Nucleus accumbens (tissue), 56 donors: ENCODE results near the gene FAM98C.

Source experiments
- DNase-seq, 56 donors: peaks; one replicate each; lab custom pipeline; 2025; lab: John Stamatoyannopoulos, UW

The FAM98C gene

DNA sequence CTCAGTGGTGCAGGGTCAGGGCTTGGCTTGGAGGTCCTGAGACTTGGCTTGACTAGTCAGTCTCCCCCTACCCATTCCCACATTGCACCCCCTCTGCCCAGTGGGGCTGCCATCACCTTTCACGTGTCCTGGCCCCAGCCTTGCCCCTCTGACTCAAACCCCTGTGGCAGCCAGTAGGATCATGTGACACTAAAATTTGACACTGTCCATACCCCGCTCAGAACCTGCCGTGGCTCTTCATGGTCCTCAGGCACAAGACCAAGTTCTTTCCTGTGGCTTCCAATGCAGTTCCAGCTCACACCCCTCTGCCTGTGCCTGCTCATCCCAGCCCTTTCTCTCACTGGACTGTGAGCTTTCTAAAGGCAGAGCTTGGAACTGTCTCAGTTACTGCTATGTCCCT lies 26.3 kb upstream of the FAM98C start:
- no peak for DNase-seq

DNA sequence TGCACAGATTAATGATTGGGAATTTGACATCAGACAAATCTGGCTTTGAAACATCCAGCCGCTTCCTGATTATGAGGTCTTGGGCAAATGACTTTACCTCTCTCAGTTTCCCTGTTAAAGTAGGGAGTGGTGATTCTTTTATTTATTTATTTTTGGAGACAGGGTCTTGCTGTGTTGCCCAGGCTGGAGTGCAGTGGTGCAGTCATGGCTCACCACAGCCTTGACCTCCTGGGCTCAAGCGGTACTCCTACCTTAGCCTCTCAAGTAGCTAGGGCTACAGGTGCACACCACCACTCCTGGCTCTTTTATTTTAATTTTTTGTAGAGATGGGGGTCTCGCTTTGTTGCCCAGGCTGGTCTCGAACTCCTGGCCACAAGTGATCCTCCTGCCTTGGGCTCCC lies 25.8 kb upstream of the FAM98C start:
- no peak for DNase-seq

DNA sequence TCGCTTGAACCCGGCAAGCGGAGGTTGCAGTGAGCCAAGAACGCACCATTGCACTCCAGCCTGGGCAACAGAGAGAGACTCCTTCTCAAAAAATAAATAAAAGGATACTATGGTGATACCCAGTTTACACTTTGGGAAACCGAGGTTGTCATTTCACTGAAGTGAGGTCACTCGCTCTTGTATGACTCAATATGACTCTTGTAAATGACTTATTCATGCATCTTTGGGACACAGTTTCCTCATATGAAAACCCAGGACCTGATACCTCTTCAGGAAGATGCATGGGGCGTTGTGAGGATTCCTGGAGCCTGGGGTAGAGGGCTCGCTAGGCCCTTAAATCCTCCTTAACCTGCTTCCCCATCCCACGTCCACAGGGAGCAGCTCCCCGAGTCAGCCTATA lies 24.0 kb upstream of the FAM98C start:
- no peak for DNase-seq

DNA sequence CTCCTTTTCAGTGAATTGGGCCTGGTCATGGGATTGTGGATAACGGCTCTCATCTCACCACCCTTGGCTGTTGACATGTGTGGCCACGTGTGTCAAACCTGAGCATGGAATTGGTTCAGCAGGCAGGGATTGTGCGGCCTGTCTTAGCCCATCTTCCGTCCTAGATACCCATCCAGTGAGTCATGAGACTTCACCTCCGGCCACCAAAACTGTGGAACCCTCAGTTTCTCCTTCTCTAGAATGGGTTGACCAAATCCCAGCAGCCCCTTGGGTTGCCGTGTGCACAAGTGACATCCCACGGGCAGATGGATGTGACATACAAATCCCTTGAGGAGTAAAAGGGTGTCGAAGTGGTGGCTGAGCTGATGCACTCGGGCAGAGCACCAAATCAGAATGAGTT lies 21.8 kb upstream of the FAM98C start:
- DNase-seq: no peak

DNA sequence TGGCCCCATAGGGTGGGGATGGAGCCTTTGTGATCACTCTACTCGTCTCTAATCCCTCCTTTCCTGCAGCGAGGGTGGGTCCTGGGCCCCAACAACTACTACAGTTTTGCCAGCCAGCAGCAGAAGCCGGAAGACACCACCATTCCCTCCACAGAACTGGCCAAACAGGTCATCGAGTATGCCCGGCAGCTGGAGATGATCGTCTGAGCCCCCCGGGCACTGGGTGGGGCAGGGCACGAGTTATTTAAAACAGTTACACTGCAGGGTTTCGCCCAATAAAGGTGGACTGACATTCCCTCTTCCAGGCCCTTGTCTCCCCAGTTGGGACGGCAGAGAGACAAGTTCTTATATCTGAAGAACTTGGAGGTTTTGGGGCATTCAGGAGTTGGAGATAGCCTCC lies 19.7 kb upstream of the FAM98C start:
- no peak for DNase-seq

DNA sequence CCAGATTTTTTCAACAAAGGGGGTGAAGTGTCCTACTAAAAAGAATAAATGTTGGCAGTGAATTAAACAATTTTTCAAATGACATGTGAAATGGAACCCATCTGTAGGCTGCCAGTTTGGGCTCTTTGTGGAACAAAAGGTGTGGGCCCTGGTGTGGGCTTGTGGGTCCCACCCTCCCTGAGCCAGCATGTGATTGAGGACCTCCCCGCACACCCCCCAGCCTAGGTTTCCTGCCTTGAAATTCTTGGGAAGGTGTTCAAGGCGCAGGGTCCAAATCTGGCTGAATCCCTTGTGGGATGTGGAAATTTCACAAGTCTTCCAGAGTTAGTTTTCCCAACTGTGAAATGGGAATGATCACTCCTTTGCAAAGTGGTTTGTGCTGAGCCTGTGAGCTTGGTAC lies 19.1 kb upstream of the FAM98C start:
- no peak for DNase-seq

DNA sequence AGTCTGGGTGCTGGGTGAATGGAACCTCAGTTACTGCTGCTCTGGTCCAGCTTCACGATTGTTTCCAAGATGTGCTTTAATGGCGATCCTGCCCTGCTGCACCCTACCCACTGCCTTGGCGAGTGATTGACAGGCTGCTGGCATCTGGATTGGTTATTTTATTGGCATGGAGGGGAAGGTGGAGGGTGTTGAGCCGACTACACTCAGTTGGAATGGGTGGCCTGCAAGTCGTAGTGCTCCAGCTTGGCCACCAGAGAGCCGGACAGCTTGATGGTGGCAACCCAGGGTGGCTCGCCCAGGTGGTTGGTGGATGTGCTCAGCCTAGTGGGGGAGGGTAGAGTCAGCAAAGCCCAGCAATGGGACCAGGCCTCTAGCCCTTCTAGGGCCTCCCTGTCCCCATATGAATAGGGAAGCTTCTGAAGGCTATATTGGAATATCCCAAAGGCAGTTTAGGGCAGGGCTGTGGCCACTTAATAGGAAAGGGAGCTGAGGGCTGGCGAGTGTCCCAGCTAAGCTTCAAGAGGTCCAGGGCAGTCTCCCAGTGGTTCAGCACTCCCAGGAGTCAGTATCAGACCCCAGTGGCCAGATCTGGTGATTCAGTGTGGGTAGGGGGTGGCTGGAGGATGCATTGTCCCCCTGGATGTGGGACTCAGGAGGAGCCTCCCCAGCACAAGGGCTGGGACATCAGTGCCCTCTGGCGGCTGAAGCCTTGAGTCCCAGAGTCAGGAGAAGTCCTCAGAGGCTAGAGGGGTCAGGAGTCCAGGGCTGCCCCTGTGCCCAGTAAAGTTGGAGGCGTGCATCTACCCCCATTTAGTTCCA lies 18.5 kb upstream of the FAM98C start:
- no peak for DNase-seq

DNA sequence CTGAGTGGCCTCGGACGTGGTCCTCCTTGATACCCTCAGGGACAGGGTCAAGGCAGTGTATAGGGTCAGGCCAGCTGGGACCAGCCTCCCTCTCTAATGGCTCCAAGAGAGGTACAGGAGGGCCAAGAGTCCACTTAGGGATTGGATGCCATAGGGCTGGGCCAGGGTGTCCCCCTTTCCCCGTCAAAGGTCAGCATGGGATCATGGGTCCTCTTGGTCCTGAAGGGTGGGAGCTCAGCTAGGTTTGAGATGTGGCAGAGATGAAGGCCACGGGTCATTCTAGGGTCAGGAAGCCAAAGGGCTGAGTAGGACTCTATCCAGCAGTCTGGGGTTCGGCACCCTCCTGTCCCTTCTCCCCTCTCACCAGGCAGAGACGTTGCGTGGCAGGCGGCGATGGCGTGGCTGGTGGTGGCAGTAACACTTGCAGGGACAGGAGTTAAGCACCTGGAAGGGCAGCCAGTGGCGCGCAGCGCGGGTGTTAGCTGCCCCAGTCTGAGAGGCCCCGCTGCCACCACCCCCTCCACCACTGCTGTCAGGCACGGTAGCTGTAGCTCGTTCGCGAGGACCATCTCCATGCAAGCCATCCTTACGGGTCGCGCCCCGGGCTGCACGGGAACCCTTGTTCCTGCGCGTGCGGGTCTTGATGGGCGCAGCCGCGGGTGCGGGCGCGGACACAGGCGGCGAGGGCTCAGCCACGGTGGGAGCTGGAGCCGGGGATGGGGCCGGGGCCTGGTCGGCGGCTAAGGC lies 17.7 kb upstream of the FAM98C start:
- no peak for DNase-seq

DNA sequence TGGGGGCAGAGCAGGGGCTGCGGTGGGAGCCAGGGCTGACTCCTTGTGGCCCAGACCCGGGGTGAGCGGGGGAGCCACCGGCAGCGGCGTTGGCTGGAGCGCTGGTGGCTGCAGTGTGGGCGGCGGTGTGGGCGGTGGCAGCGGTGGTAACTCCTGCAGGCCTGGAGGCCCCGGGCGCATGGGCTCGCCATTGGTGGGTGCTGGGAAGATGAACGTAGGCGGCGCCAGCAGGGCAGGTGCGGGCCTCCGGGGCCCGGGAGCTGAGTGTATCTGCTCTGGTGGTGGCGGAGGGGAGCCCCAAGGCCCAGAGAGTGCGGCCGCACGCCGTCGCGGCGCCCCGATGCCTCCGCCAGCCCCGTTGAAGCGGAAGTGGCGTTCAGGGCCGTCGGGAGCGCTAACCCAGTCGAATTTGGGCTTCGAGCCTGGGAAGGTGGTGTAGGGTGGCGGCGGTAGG lies 17.1 kb upstream of the FAM98C start:
- DNase-seq: no peak

DNA sequence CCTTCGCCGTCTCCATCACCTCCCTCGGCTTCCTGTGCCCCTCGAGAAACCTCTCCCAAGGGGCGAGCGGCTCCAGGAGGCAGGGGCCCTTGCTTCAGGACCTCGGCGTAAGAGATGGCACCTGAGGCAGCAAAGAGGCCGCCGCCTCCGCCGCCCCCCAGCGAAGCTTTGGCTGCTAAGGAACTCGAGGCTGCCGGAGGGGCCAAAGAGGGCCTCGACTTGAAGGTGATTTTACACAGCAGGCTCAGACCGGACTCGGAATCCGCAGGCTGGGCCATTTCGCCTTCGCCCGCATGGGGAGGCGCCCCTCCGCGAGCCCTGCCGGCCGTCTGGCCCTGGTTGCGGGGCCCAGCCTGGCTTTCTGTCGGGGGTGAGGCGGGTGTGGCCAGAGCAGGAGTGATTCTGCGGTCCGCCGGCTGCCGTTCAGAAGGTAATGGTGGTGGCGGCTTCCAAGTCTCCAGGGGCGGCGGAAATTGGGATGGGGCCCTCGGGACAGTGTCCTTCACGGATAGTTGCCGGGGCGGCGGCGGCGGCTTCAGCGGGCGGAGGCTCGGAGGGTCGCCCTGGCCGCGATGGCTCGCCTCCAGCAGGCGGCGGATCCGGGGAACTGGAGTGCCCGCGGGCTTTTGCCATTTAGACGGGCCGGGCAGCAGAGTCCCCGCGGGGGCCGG lies 16.5 kb upstream of the FAM98C start:
- no peak for DNase-seq

DNA sequence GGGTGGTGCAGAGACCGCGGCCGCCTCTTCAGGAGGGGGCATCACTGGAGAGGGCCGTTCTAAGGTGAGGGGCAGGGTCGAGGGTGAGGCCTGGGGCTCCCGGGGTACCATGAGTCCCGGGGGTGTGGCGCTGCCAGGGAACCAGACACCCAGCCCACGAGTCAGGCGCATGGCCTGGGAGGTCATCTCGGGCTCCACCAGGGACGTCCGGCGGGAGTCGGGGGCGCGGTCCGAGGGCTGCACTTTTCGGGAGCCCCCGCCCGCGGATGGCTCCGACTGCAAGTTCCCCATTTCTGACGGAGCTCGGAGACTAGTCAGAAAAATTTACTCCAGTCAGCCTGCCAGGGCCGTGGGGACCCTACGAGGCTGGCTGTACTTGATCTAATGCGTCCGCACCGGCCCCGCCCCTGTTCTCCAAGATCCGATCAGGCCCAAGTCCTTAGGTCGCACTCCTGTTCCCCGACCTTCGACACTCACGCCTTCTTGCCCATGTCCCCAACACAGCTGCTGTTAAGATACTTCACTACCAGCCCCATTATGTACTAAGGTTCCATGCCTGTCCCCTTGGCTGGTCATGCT lies 15.8 kb upstream of the FAM98C start:
- no peak for DNase-seq

DNA sequence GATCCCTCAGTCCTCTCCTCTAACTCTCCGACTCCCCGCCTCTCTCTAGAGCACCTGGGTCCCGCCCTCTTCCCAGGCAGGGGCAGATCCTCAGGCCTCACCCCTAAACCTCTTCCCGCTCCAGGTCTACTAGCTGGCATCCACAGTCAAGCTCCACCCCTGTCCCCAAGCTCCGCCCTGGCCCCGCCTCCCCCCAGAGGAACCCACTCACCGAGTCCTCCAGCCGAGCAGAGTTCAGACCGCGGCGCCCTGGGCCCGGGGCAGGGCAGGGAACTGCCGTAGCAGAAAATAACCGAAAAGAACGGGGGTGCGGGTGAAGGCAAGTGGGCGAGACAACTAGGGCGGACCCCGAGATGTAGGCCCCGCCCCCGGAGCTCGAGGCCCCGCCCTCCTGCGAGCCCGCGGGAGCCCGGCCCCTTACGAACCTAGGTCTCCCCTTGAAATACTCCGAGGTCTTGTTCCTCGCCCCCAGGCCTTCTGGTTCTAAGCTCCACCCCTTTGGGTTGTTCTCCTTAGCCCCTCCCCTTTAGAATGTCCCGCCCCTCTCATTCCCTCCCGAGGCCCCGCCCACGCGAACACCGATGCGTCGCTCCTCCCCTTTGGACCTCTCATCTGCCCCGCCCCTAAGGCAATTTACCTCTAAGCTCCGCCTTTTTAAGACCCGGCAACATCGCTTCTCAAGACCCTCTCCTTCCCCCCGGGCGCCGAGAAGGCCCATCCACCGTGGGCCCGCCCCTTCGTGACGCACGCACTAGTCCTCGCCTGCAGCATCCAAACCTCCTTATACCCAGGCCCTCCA lies 15.1 kb upstream of the FAM98C start, which contains the start of gene GGN:
Gene GGN, minus strand, starts transcription at position 485 of the 799 bp plus-strand sequence. CDS start 773 bp downstream, outside the sequence.
- peak in 55 of 56 donors; percentile 19 to 96 (median 78) for DNase-seq

DNA sequence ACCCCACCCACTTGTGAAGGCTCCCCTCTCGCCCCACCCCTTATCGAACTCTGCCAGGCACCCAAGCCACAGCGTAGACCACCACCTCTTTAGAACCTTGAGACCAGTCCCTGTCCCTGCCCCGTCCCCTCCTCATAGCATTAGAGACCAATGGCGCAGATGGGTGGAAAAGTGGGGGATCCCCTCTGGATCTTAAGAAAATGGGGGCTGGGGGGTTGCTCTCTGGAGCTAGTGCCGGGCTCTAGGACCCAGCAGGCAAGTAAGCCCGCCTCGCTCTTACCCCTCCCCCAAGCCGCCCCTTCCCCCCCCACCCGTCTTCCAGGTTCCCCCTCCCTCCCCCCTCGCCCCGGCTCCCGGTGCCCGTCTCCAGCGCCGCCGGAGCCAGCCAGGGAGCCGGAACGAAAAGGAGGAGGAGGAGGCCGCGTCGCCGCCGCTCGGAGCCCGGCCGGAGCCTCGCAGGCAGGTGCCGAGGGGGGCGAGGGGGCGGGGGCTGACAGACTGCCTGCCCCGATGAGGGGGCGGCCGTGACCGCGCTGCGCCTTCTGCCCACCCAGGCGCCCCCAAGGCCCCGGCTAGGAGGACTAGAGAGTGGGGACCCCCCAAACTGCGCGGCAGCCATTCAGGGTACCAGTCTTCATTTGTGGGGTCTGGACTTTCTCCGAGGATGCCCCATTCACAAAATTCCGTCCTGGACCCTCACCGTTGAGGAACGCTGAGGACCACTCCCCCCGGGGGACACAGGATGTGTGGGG lies 14.4 kb upstream of the FAM98C start, which contains the start of gene SPRED3:
Gene SPRED3, plus strand, starts transcription at position 349 of the 752 bp plus-strand sequence. CDS start 1,606 bp downstream, outside the sequence.
- peak in 45 of 56 donors; percentile 20 to 82 (median 63) for DNase-seq

DNA sequence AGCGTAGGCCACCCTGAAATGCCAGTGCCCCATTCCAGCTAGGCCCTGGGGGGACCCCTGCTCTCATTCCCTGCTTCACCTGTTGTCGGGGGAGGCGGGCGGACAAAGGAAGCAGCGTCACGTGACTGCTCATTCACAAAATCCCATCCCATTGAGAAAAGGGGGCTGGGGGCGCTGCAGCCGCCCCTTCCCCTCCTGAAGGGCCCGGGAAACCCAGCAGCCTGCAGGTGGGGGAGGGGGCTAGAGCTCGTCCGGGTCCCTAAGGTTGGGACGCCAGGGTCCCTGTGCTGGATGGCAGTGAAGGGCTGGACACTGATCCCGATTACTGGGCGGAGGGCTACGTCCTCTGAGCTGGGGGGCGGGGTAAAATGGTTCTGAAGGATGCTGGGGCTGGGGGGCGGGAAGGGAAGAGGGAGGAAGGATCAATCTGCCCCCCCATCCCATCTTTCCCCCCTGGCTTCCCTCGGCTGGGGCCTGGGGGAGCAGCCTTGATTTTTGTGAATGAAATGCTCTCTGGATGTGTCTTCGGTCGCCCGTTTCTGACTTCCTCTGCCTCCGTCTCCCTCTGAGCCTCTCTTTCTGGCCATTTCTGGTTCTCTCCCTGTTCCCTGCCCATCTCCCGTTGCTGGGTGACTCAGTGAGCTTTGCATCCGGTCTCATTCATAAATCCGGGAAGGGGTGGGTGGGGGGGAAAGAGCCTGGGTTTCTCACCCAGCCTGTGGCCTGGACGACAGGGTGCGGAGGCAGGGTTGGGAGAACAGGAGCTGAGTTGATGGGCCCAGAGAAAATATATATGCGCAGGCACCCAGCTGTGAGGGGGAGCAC lies 13.6 kb upstream of the FAM98C start:
- peak in 22 of 56 donors; percentile 4 to 53 (median 23) for DNase-seq

DNA sequence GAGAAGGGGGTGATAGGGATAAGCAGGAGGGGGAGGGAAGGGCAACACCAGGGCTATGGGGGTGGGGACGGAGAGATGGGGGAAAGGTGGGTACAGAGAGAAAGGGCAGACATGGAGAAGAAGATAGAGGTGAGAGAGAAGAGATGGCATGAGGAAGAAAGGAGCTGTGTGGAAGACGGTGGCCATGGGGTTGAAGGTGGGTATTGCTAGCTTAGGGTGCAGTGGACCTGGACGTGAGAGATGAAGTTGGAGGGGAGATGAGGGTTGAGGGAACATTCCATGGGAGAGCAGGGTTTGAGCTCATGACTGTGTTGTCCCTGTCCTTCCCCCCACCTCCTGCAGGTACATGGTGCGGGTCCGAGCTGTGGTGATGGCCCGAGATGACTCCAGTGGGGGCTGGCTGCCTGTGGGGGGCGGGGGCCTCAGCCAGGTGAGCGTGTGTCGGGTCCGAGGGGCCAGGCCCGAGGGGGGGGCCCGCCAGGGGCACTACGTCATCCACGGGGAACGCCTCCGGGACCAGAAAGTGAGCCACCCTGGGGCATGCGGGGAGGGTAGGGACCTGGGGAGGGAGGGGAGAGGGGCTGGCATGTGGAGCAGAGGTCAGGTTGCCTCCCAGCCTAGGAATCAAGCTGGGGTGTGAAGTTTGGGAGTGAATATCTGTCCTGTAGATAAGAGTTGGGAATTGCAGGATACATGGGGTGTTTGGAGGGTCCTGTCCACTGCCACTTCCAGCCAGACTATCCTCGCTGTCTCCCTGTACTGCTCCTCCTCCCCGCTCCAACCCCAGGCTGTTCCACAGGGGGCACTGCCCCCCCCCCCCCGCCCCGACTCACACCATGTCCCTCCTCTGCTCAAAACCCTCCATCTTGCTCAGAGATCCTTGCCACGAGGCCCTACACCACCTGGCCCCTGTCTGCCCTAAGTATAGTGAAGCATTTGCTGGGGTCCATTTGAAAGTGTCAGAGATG lies 12.7 kb upstream of the FAM98C start:
- DNase-seq: no peak

DNA sequence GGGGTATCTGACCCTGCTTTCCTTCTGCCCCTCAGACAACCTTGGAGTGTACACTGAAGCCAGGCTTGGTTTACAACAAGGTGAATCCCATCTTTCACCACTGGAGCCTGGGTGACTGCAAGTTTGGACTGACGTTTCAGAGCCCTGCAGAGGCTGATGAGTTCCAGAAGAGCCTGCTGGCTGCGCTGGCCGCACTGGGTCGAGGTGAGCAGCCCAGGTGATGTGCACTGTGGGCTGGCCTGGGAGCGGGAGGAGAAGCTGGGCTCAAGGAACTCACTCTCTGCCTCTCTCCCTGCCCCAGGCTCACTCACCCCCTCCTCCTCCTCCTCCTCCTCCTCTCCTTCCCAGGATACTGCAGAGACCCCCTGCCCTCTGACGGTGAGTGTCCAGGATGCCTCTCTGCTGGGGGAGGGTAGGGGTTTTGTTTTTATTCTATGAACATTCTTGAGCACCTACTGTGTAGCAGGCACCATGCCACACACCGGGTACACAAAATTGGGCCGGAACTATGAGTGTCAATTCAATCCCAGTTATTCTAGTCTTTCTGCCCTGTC lies 10.9 kb upstream of the FAM98C start:
- DNase-seq: no peak
